Measurements from ENCODE around the gene FOXQ1. TPM values are rescaled to one million over a fixed set of nuclear protein-coding genes. Genes with fewer than 3 reads are reported as not detected.
A peak's percentile ranks its signal among the peaks of the same experiment; 100 is the strongest.

FOXQ1 gene
- total and polyA plus RNA-seq, 2 of the 13 experiments (the other 11 are each of a cell fraction or from before 2014, with no cell fraction given): 35.2 to 39.8 TPM

DNA sequence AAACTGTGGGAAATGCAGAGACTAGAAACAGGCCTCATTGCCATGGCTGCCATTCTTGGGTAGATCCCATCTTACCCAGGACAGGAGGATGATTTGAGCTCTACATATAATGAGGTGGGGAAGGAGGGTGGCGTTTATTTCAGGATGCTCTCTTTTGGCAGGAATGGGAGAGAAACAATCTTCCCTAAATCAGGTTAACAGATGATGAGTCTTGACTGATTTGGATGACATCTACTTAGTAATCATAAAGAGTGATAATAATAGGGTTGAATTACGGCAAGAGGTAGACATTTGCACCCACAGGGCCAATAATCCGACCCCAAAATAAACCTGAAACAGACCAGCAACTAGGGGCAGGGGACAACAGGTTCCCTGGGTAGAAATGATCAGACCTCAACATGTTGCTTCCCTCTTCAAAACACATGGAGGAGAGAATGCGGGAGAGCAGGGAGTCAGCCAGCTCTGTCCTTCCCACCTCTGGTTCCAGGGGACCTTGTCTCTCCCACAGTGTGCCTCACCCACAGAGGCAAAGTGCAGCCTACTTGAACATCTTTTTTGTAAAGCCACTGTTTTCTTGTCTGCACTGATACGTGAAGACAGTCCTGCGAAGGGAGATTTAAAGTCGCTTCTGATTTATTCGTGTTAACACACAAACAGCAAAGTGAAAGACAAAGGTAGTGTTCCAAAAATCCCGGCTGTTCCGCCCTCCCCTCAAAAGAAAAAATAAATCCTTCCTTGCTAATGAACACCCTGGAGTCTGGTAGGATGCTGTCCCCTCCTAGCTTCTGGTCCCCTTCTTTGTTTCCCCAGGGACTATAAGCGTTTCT lies 3.9 kb downstream of the FOXQ1 start (continued):
- TF ChIP-seq CSRNP1 (CRISPR knock-in tag; IDR thresholded peaks at IDR 0.05): peak; percentile 75; the same call in 1 of the 2 replicates
- no peak for TF ChIP-seq U2AF2 (IDR thresholded peaks at IDR 0.05; ENCODE audit: low read depth, low read length)
- no peak for TF ChIP-seq SMYD3 (CRISPR knock-in tag; IDR thresholded peaks at IDR 0.05)
- TF ChIP-seq NFE2L1 (CRISPR knock-in tag; IDR thresholded peaks at IDR 0.05; ENCODE audit: borderline replicate concordance): no peak
- peak; percentile 22 for TF ChIP-seq ZEB1 (IDR thresholded peaks at IDR 0.05; ENCODE audit: insufficient replicate concordance, low read depth)
- TF ChIP-seq ZNF558 (CRISPR knock-in tag; IDR thresholded peaks at IDR 0.05; ENCODE audit: borderline replicate concordance): 0 out of 2 replicates have a peak, but pooled peaks have one; percentile 41
- peak; percentile 64; the same call in 1 of the 2 replicates for TF ChIP-seq ZFP36L1 (CRISPR knock-in tag; IDR thresholded peaks at IDR 0.05)
- TF ChIP-seq, protein P1, sequence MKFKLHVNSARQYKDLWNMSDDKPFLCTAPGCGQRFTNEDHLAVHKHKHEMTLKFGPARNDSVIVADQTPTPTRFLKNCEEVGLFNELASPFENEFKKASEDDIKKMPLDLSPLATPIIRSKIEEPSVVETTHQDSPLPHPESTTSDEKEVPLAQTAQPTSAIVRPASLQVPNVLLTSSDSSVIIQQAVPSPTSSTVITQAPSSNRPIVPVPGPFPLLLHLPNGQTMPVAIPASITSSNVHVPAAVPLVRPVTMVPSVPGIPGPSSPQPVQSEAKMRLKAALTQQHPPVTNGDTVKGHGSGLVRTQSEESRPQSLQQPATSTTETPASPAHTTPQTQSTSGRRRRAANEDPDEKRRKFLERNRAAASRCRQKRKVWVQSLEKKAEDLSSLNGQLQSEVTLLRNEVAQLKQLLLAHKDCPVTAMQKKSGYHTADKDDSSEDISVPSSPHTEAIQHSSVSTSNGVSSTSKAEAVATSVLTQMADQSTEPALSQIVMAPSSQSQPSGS (CRISPR knock-in tag; IDR thresholded peaks at IDR 0.05): peak; percentile 27; the same call in 1 of the 2 replicates
- no peak for TF ChIP-seq ZZZ3 (CRISPR knock-in tag; IDR thresholded peaks at IDR 0.05; ENCODE audit: borderline replicate concordance)
- TF ChIP-seq, protein P2, sequence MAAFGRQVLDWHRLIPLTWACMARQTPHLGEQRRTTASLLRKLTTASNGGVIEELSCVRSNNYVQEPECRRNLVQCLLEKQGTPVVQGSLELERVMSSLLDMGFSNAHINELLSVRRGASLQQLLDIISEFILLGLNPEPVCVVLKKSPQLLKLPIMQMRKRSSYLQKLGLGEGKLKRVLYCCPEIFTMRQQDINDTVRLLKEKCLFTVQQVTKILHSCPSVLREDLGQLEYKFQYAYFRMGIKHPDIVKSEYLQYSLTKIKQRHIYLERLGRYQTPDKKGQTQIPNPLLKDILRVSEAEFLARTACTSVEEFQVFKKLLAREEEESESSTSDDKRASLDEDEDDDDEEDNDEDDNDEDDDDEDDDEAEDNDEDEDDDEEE (CRISPR knock-in tag; IDR thresholded peaks at IDR 0.05): peak; percentile 34; the same call in 1 of the 2 replicates
- peak; percentile 47; the same call in 1 of the 2 replicates for TF ChIP-seq CBX5 (CRISPR knock-in tag; IDR thresholded peaks at IDR 0.05; ENCODE audit: borderline replicate concordance)
- no peak for TF ChIP-seq ZNF205 (CRISPR knock-in tag; IDR thresholded peaks at IDR 0.05)
- TF ChIP-seq, protein P3, sequence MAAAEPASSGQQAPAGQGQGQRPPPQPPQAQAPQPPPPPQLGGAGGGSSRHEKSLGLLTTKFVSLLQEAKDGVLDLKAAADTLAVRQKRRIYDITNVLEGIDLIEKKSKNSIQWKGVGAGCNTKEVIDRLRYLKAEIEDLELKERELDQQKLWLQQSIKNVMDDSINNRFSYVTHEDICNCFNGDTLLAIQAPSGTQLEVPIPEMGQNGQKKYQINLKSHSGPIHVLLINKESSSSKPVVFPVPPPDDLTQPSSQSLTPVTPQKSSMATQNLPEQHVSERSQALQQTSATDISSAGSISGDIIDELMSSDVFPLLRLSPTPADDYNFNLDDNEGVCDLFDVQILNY (CRISPR knock-in tag; conservative IDR thresholded peaks at IDR 0.05): no peak
- TF ChIP-seq, protein P4, sequence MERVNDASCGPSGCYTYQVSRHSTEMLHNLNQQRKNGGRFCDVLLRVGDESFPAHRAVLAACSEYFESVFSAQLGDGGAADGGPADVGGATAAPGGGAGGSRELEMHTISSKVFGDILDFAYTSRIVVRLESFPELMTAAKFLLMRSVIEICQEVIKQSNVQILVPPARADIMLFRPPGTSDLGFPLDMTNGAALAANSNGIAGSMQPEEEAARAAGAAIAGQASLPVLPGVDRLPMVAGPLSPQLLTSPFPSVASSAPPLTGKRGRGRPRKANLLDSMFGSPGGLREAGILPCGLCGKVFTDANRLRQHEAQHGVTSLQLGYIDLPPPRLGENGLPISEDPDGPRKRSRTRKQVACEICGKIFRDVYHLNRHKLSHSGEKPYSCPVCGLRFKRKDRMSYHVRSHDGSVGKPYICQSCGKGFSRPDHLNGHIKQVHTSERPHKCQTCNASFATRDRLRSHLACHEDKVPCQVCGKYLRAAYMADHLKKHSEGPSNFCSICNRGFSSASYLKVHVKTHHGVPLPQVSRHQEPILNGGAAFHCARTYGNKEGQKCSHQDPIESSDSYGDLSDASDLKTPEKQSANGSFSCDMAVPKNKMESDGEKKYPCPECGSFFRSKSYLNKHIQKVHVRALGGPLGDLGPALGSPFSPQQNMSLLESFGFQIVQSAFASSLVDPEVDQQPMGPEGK (CRISPR knock-in tag; IDR thresholded peaks at IDR 0.05): 0 out of 2 replicates have a peak, but pooled peaks have one; percentile 14
- no peak for TF ChIP-seq ZSCAN9 (CRISPR knock-in tag; IDR thresholded peaks at IDR 0.05; ENCODE audit: borderline replicate concordance)
- no peak for TF ChIP-seq CAMTA2 (CRISPR knock-in tag; IDR thresholded peaks at IDR 0.05; ENCODE audit: borderline replicate concordance)
- TF ChIP-seq ZNF839 (CRISPR knock-in tag; IDR thresholded peaks at IDR 0.05; ENCODE audit: borderline replicate concordance): no peak
- no peak for TF ChIP-seq ZNF432 (CRISPR knock-in tag; IDR thresholded peaks at IDR 0.05; ENCODE audit: borderline replicate concordance)
